Right forelimb (tissue), 1 donor: ENCODE data around the gene UGT1A5.

Experiments
- DNase-seq: peaks from one replicate; pipeline ENCODE4 v3.0.0-alpha.2; 2018

Gene UGT1A5

DNA sequence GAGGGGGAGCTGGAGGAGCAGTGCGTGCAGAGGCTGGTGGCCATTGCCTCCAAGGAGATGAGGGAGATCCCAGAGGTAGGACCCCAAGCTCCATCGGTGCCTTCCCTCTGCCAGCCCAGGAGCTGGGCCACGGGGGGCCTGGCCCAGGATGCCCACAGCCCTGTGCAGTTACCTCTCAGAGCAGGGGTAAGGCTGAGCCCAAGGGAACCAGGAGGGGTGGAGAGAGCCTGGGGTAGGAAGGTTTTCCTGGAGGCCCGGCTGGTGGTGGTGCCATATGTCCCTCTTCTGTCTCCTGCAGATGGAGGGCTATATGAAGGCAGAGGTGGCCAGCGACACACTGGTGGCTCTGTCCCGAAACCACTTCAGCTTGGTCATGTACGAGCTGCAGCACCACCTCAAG, 76.8 kb downstream of the UGT1A5 start:
- no peak for DNase-seq

DNA sequence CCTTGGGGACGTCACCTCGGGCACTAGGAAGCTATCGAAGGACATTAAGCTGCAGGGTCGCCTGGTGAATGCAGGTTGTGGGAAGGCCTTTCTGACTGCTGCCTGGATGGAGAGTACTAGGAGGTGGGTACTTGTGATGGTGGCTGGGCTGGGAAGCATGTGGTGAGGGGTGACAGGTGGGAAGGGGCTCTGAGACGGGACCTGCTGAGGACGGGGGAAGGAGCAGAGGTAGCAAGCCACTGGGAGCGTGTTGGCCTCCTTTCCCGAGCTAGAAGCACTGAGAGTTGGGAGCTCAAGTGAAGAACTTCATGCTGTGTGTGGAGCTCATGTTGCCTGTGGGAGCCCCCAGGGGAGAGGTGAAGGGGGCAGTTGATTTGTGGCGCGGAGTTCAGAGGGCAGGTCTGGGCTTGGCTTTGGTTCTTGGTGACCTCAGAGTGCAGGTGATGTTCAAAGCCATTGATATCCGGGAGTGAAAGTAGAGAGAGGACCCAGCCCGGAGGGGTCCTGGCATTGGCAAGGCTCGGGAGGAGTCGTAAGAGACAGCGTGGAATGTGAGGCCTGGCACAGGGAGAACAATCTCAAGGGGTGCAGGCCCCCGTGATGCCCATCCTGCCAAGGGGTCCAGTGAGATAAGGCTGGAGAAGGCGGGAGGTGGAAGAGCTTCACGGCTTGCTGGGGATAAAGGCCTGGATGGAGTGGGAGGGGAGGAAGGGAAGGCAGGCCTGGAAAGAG, 78.6 kb downstream of the UGT1A5 start:
- no peak for DNase-seq

DNA sequence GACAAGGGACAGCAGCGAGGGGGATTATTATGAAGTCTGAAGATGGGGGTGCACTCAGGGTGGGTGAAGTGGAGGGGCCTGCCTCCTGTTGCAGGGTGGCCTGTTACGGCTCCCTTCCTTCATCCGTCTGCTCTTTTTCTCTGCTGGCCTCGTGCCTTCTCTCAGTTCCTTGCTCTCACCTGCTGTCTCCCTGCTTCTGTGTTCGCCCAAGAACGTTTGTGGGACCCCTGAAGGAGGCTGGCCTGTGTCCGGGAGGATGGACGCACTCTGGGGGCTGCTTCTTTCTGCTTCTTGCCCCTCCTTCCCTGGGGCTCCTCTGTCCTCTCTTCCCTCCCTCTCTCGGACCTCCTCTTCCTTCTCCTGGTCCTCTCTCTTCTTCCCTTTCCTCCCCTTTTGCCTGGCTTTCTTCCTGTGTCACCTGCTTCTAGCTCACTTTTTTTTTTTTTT, 79.2 kb downstream of the UGT1A5 start:
- DNase-seq, result no peak

DNA sequence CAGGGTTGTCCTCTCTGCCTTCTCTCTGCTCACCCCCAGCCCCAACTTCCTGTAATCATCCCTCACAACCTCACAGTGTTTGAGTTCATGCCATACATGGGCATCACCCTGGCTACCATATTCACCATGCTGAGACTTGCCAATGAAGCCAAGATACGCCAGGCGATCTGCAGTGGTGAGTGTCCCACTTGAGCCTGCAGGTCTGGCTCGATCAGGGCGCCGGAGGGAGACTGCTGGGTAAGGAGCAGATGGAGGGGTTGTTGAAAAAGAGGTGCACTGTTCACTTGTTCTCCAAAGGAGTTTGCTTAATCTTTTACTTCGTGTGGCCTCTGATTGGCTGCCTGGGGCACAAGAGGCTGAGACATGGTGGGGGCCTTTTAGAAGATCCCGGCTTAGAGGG, 80.0 kb downstream of the UGT1A5 start:
- no peak for DNase-seq

DNA sequence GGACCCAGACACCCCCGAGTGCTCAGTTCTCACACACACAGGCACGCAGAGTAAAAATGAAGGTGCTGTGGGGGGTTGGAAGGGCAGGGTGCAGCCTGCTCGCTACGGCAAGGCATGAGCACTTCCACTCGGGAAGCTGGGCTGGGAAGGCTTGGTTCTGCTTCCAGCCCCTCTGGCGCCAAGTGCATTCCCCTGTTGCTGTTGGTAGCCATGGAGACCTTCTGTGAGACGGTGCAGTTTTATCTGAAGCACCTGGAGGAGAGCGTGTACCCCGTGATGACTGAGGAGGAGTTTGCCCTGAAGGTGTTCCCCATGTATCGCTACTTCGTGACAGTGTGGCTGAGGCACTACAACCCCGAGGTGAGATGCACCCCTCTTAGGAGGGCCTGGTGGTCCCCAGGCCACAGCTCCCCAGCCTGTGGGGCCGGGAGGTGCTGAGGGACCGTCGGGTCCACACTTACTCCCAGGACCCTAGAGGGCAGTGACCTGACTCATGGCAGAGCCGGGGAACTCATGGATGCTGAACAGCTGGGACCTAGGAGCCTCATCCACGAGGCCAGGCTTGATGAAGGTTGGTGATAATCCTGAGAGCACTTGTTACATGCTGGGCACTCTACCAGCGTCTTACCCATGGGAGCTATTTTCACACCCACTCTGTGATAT, 80.9 kb downstream of the UGT1A5 start:
- no peak for DNase-seq

DNA sequence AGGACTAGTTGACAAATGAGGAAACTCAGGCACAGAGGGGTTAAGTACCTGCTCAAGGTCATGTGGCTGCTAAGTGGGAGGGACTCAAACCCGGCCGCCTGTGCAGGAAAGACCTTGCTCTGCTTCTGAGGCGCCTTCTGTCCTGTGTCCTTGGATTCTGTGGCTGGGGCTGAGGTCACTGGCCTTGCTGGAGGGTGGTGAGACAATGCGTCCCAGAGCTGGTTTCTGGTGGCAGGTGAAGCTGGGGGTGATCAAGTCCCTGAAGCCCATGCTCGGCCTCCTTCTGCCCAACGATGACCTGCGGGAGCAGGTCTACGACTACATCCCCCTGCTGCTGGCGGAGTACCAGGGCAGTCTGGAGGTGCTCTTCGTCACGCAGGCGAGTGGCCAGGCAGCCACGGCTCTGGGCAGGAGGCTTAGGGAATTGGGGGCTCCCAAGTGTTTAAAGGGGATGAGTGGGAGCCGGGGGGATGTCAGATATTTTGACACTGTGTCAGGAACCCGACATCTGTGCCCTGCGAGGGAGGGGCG, 81.5 kb downstream of the UGT1A5 start:
- DNase-seq, result no peak

DNA sequence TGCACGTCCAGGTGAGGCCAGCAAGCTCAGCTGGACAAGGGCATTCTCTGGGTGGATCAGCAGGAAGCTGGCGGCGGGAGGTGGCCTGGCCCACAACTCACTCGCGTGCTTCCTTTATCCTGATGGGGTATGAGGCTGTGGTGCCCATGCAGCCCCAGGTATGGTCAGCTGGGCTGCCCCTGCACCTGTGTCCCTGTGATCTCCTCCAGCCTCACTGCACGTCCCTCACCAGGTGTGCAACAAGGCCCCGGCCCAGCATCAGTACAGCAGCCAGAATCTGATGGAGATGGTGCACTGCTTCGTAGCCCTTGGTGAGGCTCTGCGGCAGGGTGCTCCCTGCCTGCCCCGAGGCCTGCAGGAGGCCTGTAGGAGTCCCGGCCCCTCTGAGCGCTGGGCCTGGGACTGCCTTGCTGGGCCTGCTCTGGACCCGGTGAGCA, 83.0 kb downstream of the UGT1A5 start:
- no peak for DNase-seq

DNA sequence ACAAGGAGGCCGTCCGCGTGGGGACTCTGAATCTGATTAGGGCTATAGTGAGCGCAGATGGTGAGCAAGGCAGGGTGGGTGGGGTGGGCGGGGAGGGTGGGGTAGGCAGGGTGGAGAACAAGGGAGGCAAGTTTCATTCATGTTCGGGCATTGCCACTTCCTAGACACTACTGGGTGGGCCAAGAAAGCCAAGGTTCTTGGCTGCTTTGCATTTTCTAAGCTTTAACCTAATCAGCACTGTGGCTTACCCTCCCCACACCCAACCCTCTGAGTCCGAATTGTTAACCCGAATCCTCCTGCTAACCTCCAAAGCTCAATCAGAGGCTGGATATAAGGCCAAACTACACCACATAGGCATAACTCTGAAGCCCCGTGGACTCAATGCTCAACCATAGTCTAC, 83.5 kb downstream of the UGT1A5 start:
- DNase-seq, result no peak

DNA sequence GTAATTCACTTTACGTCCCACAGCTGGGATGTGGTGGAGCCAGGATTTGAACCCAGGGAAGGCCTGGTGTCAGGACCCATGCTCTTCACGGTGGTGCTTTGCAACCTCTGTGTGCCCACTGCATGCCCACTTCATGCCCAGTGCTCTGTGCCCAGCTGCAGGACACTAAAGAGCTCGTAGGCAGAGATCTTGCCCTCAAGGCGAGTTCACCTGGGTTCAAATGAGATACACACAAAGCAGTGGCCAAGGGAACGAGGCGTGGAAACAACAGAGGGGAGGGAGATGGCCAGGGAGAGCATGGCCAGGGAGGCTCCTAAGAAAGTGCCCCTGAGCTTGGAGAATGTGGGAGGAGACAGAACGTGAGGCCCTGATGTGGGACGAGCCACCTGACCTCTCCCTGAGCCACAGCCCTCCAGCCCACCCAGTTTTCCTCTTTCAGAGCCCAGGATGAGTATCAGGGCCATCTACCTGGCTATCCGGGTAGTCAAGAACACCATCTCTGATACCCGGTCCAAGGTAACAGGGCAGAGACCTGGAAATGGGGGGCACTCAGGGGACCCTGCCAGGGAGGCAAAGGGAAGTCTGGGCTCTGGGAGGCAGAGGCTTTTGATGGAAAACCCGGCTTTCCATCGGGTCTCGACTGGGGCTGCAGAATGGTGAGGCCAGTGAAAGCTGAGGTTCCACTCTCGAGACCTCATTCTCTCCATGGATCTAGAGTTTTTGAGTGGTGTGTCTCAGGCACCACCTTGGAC, 85.8 kb downstream of the UGT1A5 start:
- DNase-seq, result no peak

DNA sequence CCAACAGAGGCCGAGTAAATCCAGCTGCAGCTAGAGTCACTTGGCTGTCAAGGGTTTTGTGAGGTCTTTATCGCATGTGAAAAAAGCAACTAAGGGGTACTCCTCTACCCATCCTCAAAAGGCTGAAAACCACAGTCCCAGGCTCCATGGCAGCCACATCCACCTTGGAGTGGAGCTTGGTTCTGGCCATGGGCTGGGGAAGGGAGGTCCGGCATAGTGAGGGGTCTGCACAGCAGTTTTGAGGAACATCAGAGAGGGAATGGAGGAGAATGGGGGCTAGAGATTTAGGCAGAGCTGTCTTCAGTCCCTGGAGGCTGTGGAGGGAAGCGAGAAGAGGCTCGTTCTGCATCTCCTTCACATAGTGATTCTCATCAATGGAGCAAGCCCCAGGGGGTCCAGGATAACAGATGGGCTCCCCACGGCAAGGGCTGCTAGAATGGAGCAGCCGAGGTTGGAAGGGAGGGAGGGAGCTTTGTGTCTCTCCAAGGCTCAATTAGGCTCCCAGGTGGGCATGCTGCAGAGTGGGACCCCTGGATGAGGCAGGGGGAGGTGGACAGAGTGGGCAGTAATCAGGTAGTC, 86.5 kb downstream of the UGT1A5 start:
- DNase-seq, result peak; percentile 21

DNA sequence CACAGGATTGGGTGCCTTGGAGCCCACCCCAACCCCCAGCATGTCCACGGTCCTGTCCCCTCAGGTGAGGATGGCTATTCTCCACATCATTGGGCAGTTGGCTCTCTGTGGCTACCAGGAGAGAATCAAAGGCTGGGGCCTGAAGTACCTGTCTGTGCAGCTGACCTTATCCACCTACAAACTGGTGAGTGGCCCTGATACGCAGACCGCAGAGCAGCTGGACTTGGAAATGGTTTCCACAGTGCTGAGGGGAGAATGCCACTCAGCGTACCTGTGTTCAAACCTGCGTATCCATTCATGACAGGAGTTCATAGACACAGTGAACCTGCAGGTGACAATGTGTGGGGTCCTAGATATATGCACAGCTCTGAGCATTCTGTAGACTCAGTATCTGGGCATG, 87.0 kb downstream of the UGT1A5 start:
- DNase-seq, result peak; percentile 26

DNA sequence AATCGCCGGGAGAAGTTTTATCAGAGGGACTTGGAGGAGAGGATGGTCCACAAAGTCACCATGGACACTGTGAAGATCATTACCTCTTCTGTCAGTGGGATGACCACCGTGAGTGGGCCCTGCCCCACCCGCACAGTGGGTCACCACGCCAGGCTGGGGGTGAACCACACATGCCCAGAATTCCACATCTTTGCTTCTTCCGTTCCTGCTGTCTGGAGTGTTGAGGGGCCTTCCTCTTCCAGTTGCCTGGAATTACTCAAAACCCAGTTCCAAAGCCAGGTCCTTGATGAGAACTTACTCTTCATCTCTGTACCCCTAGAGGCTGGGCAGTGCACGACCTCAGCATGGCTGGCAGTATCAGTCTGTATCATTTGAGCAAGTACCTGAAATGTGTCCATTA, 87.5 kb downstream of the UGT1A5 start:
- no peak for DNase-seq

DNA sequence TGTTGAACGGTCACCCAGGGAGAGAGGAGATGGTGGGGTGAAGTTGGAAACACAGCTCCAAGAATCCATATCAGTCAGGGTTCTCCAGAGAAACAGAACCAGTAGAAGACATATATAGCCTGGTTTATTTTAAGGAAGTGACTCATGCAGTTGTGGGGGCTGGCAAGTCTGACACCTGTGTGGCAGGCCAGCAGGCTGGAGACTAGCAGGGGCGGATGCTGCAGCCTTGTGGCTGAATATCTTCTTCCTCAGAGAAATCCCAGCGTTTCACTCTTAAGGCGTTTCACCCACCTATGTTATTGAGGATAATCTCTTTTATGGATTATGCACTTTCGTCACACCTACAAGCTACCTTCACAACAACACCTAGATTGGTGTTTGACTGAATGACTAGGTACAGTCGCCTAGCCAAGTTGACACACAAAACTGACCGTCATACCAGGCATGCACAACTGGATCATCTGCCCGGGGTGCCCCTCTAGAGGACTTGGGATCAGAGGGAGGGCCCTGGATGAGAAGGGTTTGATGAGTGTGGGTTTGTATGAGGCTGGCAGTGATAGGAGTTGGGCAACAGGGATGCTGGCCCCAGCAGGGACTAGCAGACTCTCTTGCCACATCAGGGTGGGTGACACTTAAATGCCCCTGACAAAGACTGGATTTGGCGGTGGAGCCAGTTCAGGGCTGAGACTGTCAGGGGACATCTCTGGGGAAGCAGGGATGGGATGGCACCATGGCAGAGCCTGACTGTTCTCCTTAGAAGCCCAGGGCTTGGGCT, 88.8 kb downstream of the UGT1A5 start:
- peak; percentile 4 for DNase-seq

DNA sequence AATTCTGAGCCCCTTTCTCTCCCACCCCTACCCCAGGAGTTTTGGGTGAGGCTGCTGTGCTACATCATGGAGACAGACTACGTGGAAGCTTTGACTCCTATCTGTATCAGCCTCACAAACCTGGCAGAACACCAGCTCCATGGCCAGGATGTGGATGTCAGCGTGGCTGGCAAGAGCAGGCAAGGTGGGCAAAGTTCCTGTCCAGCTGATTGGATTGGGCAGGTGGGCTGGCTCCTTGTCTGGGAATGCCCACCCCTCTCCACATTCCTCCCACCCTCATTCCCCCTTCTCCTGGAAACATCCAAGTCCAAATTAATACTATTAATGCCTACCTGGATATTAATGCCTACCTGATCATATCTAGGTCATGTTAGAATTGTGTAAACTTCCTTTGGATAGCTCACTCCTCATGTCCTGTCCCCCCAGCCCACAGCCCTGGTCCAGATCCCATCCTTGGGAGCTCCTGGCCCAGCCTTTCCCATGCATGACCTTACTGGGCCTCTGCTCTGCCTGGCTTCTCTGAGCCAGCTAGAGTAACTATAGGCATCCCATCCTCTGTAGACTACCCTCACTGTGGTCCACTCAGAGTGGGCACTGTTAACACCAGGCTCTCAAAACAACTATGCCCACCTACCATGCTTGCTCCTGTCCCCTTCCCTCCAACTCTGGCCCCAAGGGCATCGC, 89.6 kb downstream of the UGT1A5 start:
- DNase-seq, result peak; percentile 35

DNA sequence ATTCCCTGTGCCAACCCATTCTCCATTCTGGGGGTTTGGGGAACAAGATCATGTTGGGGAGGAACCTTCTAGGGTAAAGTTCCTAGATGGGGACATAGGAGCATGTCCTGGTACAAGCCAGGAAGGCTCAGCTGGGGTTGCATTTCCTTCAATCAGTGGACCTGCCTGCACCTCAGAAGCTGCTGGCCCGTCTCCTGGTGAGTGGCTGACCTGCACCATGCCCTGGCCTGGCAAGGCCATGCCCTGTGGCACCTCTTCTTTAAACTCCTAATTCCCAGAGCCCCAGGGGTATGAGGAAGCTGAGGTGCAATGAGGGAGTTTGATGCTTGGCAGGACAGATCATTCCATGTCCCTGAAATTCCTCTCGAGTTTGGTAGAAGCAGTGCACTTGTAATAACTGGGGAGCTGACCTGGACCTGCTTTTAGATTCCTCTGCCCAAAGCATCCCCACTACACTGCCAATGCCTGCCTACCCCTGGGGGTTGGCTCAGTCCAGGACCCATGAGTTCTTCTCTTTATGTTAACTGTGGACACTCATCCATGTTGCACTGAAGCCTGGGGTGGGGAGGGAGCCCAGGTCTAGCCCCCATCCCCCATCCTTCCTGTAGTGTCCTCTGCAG, 90.7 kb downstream of the UGT1A5 start:
- DNase-seq, result peak; percentile 16

DNA sequence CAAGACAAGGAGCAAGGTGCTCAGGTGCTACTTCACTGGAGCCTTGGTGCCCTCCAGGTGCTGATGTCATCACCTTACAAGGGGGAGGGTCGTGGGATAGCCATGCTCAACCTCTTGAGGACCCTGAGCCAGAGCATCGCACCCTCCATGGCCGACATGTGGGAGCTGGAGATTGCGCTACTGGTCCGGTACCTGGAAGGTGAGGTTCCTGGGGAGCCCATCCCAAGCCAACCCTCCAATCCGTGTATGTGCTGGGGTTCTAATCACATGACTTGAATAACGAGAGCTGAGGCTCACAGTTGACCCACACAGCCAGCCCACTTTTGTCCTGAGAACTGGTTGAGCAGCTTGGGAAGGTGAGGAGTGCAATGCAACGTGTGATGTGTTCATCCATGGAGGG, 91.3 kb downstream of the UGT1A5 start:
- DNase-seq, result peak; percentile 25

DNA sequence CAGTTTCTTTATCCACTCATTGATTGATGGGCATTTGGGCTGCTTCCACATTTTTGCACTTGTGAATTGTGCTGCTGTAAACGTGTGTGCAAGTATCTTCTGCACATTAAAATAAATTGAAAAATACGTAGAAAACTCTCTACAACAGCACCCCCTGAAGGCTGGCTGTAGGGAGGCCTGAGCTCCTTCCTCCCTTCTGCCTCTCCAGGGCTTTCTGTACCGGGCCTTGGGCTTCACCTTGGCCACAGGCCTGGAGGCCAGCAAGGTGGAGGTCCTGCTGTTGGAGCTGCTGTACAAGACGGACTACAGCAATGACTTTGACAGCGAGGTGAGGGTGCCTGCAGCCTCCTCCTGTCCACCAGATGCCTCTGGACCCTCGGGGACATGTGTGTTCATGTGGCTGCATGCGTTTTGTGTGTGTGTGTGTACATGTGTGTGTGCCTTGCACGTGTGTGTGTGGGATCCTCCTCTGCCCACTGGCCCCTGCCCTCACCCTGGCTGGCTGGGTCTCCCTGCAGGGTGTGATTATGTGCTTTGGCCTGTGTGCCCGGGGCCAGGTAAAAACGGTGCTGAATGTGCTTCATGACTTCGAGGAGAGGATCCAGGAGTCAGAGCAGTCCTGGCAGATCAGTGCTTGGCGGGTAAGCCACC, 94.6 kb downstream of the UGT1A5 start:
- peak; percentile 39 for DNase-seq

DNA sequence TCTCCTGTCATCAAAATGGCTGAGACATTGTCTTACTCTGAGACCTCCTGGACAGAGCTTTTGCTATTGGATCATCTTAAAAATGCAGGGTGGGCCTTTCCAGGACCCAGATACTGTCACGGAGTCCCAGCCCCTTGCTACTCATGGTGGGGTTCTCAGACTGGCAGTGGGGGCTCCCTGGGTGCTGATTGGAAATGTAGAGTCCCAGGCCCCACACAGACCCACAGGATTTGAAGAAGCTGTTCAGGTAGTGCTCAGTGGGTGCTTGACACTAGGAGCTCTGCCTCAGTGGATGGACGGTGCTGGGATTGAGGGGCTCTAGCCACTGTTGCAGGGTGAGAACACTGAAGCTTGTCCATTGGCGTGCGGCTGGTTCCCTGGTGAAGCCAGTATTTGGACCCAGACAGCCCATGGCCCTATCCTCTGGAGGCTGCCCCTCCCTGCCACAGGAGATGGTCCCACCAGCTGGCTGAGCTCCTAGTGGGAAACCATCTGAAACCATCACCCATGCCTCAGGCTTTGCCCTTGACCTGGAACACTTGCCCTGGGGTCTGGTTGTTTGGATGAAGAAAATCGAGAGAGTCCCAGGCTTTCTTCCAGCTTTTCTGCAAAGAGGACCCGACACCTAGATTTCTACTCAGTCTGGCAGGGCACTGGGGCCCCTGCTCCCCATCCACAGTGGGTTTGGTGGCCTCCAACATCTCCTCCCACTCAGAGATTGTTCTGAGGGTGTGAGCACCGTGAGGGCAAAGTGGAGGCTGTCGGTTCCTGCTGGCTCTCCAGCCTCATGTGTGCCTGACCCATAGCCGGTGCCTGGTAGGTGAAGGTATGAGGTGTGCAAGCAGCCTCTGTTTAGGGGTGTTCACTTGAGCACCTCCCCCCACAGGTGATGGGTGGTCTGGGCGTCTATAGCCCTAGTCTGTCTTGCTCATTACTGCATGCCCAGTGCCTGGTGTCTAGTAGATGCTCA, 95.5 kb downstream of the UGT1A5 start:
- peak; percentile 9 for DNase-seq

DNA sequence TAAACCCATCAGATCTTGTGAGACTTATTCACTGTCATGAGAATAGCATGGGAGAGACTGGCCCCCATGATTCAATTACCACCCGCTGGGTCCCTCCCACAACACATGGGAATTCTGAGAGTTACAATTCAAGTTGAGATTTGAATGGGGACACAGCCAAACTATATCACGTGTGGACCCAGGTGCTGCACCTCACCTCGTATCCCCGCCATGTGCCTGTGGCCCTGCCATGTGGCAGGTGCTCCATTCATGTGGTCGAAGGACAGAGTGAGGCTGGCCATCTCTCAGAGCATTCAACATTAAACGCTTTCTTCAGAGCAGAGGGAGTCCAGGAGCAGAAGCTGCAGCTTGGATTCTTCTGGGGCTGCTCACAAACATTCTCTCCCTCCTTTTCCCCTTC, 97.7 kb downstream of the UGT1A5 start:
- DNase-seq, result peak; percentile 18

DNA sequence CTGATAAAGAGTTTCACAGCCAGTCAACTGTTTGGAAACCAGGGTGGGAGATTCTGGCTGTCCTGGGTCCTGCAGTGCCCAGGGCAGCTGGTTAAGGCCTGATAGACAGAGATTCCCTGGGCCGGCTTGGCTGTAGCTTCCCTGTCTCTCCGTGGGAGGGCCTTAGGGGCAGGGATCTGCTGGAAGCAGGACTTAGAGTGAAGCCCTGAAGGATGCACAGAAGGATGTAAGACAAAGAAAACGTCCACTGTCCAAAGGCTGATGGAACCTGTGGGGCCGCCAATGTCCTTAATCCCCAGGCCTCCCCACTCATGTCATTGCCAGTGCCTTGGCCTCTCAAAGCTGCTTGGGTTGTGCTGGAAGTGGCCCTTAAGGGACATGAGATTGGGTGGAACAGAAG, 98.4 kb downstream of the UGT1A5 start:
- no peak for DNase-seq
